ENCODE results near the gene MCM3AP.
A peak's percentile ranks its signal among the peaks of the same experiment; 100 is the strongest.
"Not testable (repeated sequence)": the region's sequence is repeated elsewhere in the genome, so short reads cannot be mapped to it uniquely, and the experiment has no call there.

Gene MCM3AP

GRCh38 chr21:46250146-46250725 is 35.2 kb downstream of the MCM3AP start:
- TF ChIP-seq ZNF274 (IDR thresholded peaks at IDR 0.05; ENCODE audit: low read depth, low read length), result no peak
- H3K4me3 ChIP-seq (ENCODE audit: low read length), result no peak overlapping the region

- TF ChIP-seq ZNF274 (IDR thresholded peaks at IDR 0.05; ENCODE audit: low read depth, low read length), result no peak
- no peak overlapping the region for H3K4me3 ChIP-seq (ENCODE audit: low read length)
These were observed 36.6 kb downstream of the MCM3AP start for GRCh38 chr21:46248827-46249226.

- TF ChIP-seq ZNF274 (IDR thresholded peaks at IDR 0.05; ENCODE audit: low read depth, low read length), result no peak
- H3K4me3 ChIP-seq (ENCODE audit: low read length), result no peak overlapping the region
These were observed 37.0 kb downstream of the MCM3AP start for GRCh38 chr21:46248422-46248782.

- no peak for TF ChIP-seq ZNF274 (IDR thresholded peaks at IDR 0.05; ENCODE audit: low read depth, low read length)
- H3K4me3 ChIP-seq (ENCODE audit: low read length), result no peak overlapping the region
These were observed 37.6 kb downstream of the MCM3AP start for GRCh38 chr21:46247699-46248421.

GRCh38 chr21:46246345-46246744 is 39.1 kb downstream of the MCM3AP start:
- TF ChIP-seq ZNF274 (IDR thresholded peaks at IDR 0.05; ENCODE audit: low read depth, low read length), result no peak
- no peak overlapping the region for H3K4me3 ChIP-seq (ENCODE audit: low read length)

- no peak for TF ChIP-seq ZNF274 (IDR thresholded peaks at IDR 0.05; ENCODE audit: low read depth, low read length)
- H3K4me3 ChIP-seq (ENCODE audit: low read length), result no peak overlapping the region
These were observed 40.0 kb downstream of the MCM3AP start for GRCh38 chr21:46245213-46245915.

- TF ChIP-seq ZNF274 (IDR thresholded peaks at IDR 0.05; ENCODE audit: low read depth, low read length), result no peak
These were observed 40.8 kb downstream of the MCM3AP start for GRCh38 chr21:46244602-46245001.

GRCh38 chr21:46243960-46244361 is 41.5 kb downstream of the MCM3AP start:
- no peak for TF ChIP-seq ZNF274 (IDR thresholded peaks at IDR 0.05; ENCODE audit: low read depth, low read length)
- H3K4me3 ChIP-seq (ENCODE audit: low read length), result no peak overlapping the region

More at GRCh38 chr21:46244602-46245001, 40.8 kb downstream of the MCM3AP start:
- no peak overlapping the region for H3K4me3 ChIP-seq (ENCODE audit: low read length)

GRCh38 chr21:46243325-46243724 is 42.1 kb downstream of the MCM3AP start:
- no peak for TF ChIP-seq ZNF274 (IDR thresholded peaks at IDR 0.05; ENCODE audit: low read depth, low read length)
- H3K4me3 ChIP-seq (ENCODE audit: low read length), result no peak overlapping the region

GRCh38 chr21:46241577-46241976 is 43.8 kb downstream of the MCM3AP start:
- not testable (repeated sequence) for H3K4me3 ChIP-seq (ENCODE audit: low read length)

- H3K4me3 ChIP-seq (ENCODE audit: low read length), result no peak overlapping the region
- no peak for TF ChIP-seq ZNF274 (IDR thresholded peaks at IDR 0.05; ENCODE audit: low read depth, low read length)
These were observed 45.5 kb downstream of the MCM3AP start for GRCh38 chr21:46239817-46240325.

- H3K4me3 ChIP-seq (ENCODE audit: low read length), result no peak overlapping the region
- TF ChIP-seq ZNF274 (IDR thresholded peaks at IDR 0.05; ENCODE audit: low read depth, low read length), result no peak
These were observed 47.9 kb downstream of the MCM3AP start for GRCh38 chr21:46237474-46237873.

- no peak for TF ChIP-seq ZNF274 (IDR thresholded peaks at IDR 0.05; ENCODE audit: low read depth, low read length)
- no peak overlapping the region for H3K4me3 ChIP-seq (ENCODE audit: low read length)
These were observed 50.9 kb downstream of the MCM3AP start for GRCh38 chr21:46234436-46234950.

GRCh38 chr21:46229923-46230260 is 55.5 kb downstream of the MCM3AP start:
- peak overlapping the region; percentile 81; the same call in 1 of the 2 replicates for H3K4me3 ChIP-seq (ENCODE audit: low read length)
- TF ChIP-seq ZNF274 (IDR thresholded peaks at IDR 0.05; ENCODE audit: low read depth, low read length), result no peak
